H1 (cell line): ENCODE data around the gene THAP7. TPM values are rescaled to one million over a fixed set of nuclear protein-coding genes. Genes with fewer than 3 reads are reported as not detected.

Experiments used
- BACH1 ChIP-seq: IDR thresholded peaks from 2 replicates; pipeline ENCODE4 v1.6.1; 2012; ENCODE audit warnings: low read length, improper control_type of control experiment
- CHD2 ChIP-seq: IDR thresholded peaks from 2 replicates; pipeline ENCODE4 v1.6.1; 2012; ENCODE audit warnings: low read length, improper control_type of control experiment
- CHD7 ChIP-seq: fragments of 300-600 bp; sonication (generic); IDR thresholded peaks from 2 replicates; pipeline ENCODE4 v1.7.1; 2012; ENCODE audit warnings: low read length, moderate library complexity, mild to moderate bottlenecking, inconsistent platforms; ENCODE audit not compliant: insufficient replicate concordance
- EP300 ChIP-seq, 2 experiments: IDR thresholded peaks; 1 replicate in 1 of 2; 2 replicates in 1 of 2; pipeline ENCODE4 v1.6.1; 2011 to 2012; ENCODE audit warnings: low read depth in 2 of 2, low read length in 2 of 2, mild to moderate bottlenecking in 2 of 2, borderline replicate concordance in 1 of 2, inconsistent platforms in 1 of 2, moderate library complexity in 1 of 2
- HDAC6 ChIP-seq: IDR thresholded peaks from one replicate; pipeline ENCODE4 v1.7.1; 2012; ENCODE audit warnings: low read depth, mild to moderate bottlenecking, inconsistent platforms, low read length, moderate library complexity
- RBBP5 ChIP-seq: IDR thresholded peaks from 2 replicates; pipeline ENCODE4 v1.7.1; 2012; ENCODE audit warnings: low read depth, mild to moderate bottlenecking, inconsistent platforms, low read length, moderate library complexity, borderline replicate concordance
- SIRT6 ChIP-seq: IDR thresholded peaks from one replicate; pipeline ENCODE4 v1.7.1; 2012; ENCODE audit warnings: low read length, inconsistent platforms
- SP1 ChIP-seq: IDR thresholded peaks from 2 replicates; pipeline ENCODE4 v1.6.1; 2011; ENCODE audit warnings: low read depth, low read length
- TCF12 ChIP-seq: IDR thresholded peaks from 2 replicates; pipeline ENCODE4 v1.6.1; 2011; ENCODE audit warnings: low read depth, mild to moderate bottlenecking, low read length
- ZNF274 ChIP-seq: IDR thresholded peaks from 2 replicates; pipeline ENCODE4 v1.7.0; 2012; ENCODE audit warnings: low read length, borderline replicate concordance; ENCODE audit errors: extremely low read depth
- polyA plus RNA-seq, 7 experiments: library from polyadenylated mRNA; depleted of rRNA in 3 of 7; stranded (reverse) in 5 of 7; unstranded in 2 of 7; fragments of >200 nt in 5 of 7; fragments of 200-250 nt in 2 of 7; gene quantifications; 1 replicate in 5 of 7; 2 replicates in 1 of 7; 4 replicates in 1 of 7; pipeline versions ENCODE4 v1.2.1 to v1.2.3, GENCODE V29; 2011 to 2013; ENCODE audit warnings: missing spikeins in 2 of 7, mixed read lengths in 2 of 7
- total RNA-seq: library from RNA; stranded (reverse); fragmentation: NEBNext Ultra II Directional; extraction: Animal tissue kit (Norgen Biotek cat#: 25700); gene quantifications from 2 replicates; pipeline ENCODE4 v1.2.1, GENCODE V29; 2021

Gene THAP7
- total and polyA plus RNA-seq, 2 of the 8 experiments (the other 6 are each of a cell fraction or from before 2014, with no cell fraction given) = 16.9 to 32.5 TPM

- no peak for TF ChIP-seq CHD7
- no peak for TF ChIP-seq CHD2
- TF ChIP-seq SP1 = no peak
- TF ChIP-seq BACH1 = no peak
- TF ChIP-seq SIRT6 = no peak
- TF ChIP-seq TCF12 = no peak
- TF ChIP-seq ZNF274 = no peak
- no peak for TF ChIP-seq EP300 (IDR thresholded peaks at IDR 0.05; ENCODE audit: borderline replicate concordance in 1 of 2, low read depth in 2 of 2, low read length in 2 of 2)
- TF ChIP-seq HDAC6 = no peak
- no peak for TF ChIP-seq RBBP5
These were observed 28.1 kb upstream of the THAP7 start (continued) for GRCh38 chr22:21030032-21030431.
